Lung (tissue), 16 donors: Measurements from ENCODE around the gene C16orf86. TPM values are rescaled to one million over a fixed set of nuclear protein-coding genes. Genes with fewer than 3 reads are reported as not detected.

ENCODE experiments used
- ATAC-seq: fragments of 200-7000 bp; cut with Tn5 transposase; one replicate; pipeline ENCODE4 v1.9.1; 2020; ENCODE audit warnings: moderate number of reproducible peaks; ENCODE audit not compliant: insufficient read depth, low FRiP score
- DNase-seq, 3 donors: peaks; one replicate each; pipeline ENCODE4 v3.0.0-alpha.2; 2013 to 2017
- H3K27ac ChIP-seq, 2 donors: one replicate each; pipeline ENCODE4 v1.5.1; 2013; ENCODE audit warnings: mild to moderate bottlenecking in 2 of 2, moderate library complexity in 2 of 2, control low read depth in 1 of 2, inconsistent platforms in 1 of 2, low read depth in 1 of 2, low read length in 1 of 2
- H3K27me3 ChIP-seq, 3 donors: one replicate each; pipeline ENCODE4 v1.5.1; 2013; ENCODE audit warnings: low read length in 2 of 3; ENCODE audit not compliant: control insufficient read depth in 3 of 3, insufficient read depth in 3 of 3
- H3K36me3 ChIP-seq, 4 donors: one replicate each; pipeline ENCODE4 v1.5.1; 2013; ENCODE audit warnings: low read length in 4 of 4, mild to moderate bottlenecking in 1 of 4, moderate library complexity in 1 of 4; ENCODE audit not compliant: control insufficient read depth in 4 of 4, insufficient read depth in 4 of 4
- H3K4me1 ChIP-seq, 5 donors: one replicate each; pipeline ENCODE4 v1.5.1; 2013; ENCODE audit warnings: low read length in 5 of 5, mild to moderate bottlenecking in 2 of 5, moderate library complexity in 1 of 5; ENCODE audit not compliant: control insufficient read depth in 5 of 5, insufficient read depth in 5 of 5
- H3K4me3 ChIP-seq: one replicate; pipeline ENCODE4 v1.5.1; 2013; ENCODE audit warnings: mild to moderate bottlenecking, control low read depth, moderate library complexity
- H3K9ac ChIP-seq, 2 donors: one replicate each; pipeline ENCODE4 v1.5.1; 2013; ENCODE audit warnings: low read length in 2 of 2, control low read depth in 1 of 2; ENCODE audit not compliant: insufficient read depth in 1 of 2
- H3K9me3 ChIP-seq, 4 donors: one replicate each; pipeline ENCODE4 v1.5.1; 2013; ENCODE audit warnings: low read length in 3 of 4, mild to moderate bottlenecking in 1 of 4, moderate library complexity in 1 of 4; ENCODE audit not compliant: control insufficient read depth in 4 of 4, insufficient read depth in 3 of 4
- WGBS, 2 donors: extraction: QIAGEN DNeasy Blood & Tissue Kit; methylation state at CpG; one replicate each; pipeline ENCODE4 v1.1.7; 2013; 5-methylcytosine and 5-hydroxymethylcytosine counted together
- long read RNA-seq, 5 donors: transcript quantifications; one replicate each; lab custom pipeline, GENCODE V29; 2026
- polyA plus RNA-seq, 2 donors: library from polyadenylated mRNA; stranded (reverse); fragments of 200-250 nt; gene quantifications; one replicate each; pipeline ENCODE4 v1.2.1, GENCODE V29; 2013
- total RNA-seq, 2 donors: library from RNA; depleted of rRNA in 1 of 2; stranded (reverse); fragments of >200 nt in 1 of 2; gene quantifications; one replicate each; pipeline ENCODE4 v1.2.1, GENCODE V29; 2014 to 2021
- TF ChIP-seq, protein P1 (sequence below): IDR thresholded peaks from 2 replicates; pipeline ENCODE4 v1.5.1; 2012; ENCODE audit warnings: mild to moderate bottlenecking; ENCODE audit errors: control extremely low read depth, extremely low read depth
- donor health status: control.
- donor health status: control.
- donor health status: Bipolar disorder and iron deficiency.
- donor health status: healthy.
- donor health status: DM: yes; HTN: yes; CAD: no.

C16orf86 gene, protein sequence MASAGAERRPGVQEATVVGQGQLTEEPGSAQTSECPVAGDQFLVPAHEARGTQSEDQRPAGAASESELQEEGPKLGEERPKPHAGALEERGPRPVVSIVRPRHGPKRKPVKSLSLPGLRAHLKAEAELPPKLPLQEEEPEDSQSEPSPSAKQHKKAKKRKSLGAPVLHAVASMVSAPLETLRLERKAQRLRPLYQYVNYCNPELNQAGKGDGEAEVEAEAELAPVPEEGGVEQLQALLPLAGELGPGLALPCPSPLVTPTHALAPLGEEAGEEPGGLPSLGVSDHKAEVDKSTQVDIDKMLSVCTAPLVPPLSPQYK
- 1 to 10 TPM; 6.1 to 6.4 TPM for total RNA-seq
- polyA plus RNA-seq, result 1 to 10 TPM; 3.7 to 4.4 TPM
- long read RNA-seq, donor 1, partial matches to known transcripts, result 0 of 1 reads
- long read RNA-seq, donor 1, other reads (novel, unspliced or antisense), result 0 of 1 reads
- long read RNA-seq, donor 2, result 0 reads
- long read RNA-seq, donor 3, partial matches to known transcripts, result 0 of 2 reads
- long read RNA-seq, donor 3, other reads (novel, unspliced or antisense), result 0 of 2 reads
- long read RNA-seq, donor 4, result 0 reads
- long read RNA-seq, donor 5, result 0 reads

- TF ChIP-seq, protein P1, sequence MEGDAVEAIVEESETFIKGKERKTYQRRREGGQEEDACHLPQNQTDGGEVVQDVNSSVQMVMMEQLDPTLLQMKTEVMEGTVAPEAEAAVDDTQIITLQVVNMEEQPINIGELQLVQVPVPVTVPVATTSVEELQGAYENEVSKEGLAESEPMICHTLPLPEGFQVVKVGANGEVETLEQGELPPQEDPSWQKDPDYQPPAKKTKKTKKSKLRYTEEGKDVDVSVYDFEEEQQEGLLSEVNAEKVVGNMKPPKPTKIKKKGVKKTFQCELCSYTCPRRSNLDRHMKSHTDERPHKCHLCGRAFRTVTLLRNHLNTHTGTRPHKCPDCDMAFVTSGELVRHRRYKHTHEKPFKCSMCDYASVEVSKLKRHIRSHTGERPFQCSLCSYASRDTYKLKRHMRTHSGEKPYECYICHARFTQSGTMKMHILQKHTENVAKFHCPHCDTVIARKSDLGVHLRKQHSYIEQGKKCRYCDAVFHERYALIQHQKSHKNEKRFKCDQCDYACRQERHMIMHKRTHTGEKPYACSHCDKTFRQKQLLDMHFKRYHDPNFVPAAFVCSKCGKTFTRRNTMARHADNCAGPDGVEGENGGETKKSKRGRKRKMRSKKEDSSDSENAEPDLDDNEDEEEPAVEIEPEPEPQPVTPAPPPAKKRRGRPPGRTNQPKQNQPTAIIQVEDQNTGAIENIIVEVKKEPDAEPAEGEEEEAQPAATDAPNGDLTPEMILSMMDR, result no peak
- 4 to 5% methylated on average over 75 to 78 of the region's 78 CpGs for WGBS, 2 donors
- peak; percentile 82 for ATAC-seq
- Histone ChIP-seq H3K4me3 (peak within 1 kb of the TSS; percentile 59), H3K27ac (peak within 1 kb of the TSS; percentile 86 to 89), H3K4me1 (peaks cover 0 to 22% (median 8%) of the 10 kb centered on the region in 5 donors), H3K9me3 (no peaks in the 10 kb centered on the region), H3K36me3 (peaks cover 0 to 8% (median 2%) of the 10 kb centered on the region in 4 donors), H3K27me3 (no peaks in the 10 kb centered on the region), H3K9ac (no peak within 1 kb of the TSS)
- DNase-seq, result peak; percentile 87 to 88 (median 88)
These were observed at the start of gene C16orf86, which contains the start of gene ENKD1 for GRCh38 chr16:67666559-67667452. TSS of gene C16orf86 (plus strand) at chr16:67666814. CDS start at chr16:67666971, 157 bp downstream. TSS of gene ENKD1 (minus strand) at chr16:67666750. CDS start at chr16:67666442, 308 bp downstream.

GRCh38 chr16:67628216-67628615 lies 38.4 kb upstream of the C16orf86 start:
- peaks cover 26 to 42% (median 34%) of the 10 kb centered on the region in 4 donors for H3K36me3 ChIP-seq
- DNase-seq, result no peak
- 95% methylated on average over 14 of the region's 14 CpGs for WGBS, 2 donors

GRCh38 chr16:67632415-67633172 lies 34.0 kb upstream of the C16orf86 start:
- ATAC-seq, result no peak
- Histone ChIP-seq H3K36me3 (peaks cover 17 to 40% (median 36%) of the 10 kb centered on the region in 4 donors), H3K27ac (no peak overlapping the region), H3K9me3 (no peaks in the 10 kb centered on the region), H3K4me3 (no peak overlapping the region), H3K27me3 (no peaks in the 10 kb centered on the region), H3K4me1 (peaks cover 0 to 12% (median 3%) of the 10 kb centered on the region in 5 donors), H3K9ac (no peak overlapping the region)
- TF ChIP-seq, protein P1, result no peak
- peak; percentile 38 to 84 (median 71) for DNase-seq
- WGBS, 2 donors, result 66 to 75% methylated on average over 7 of the region's 7 CpGs

More at GRCh38 chr16:67628216-67628615, 38.4 kb upstream of the C16orf86 start:
- Histone ChIP-seq H3K9ac (no peak overlapping the region), H3K4me1 (peaks cover 0 to 12% (median 3%) of the 10 kb centered on the region in 5 donors), H3K4me3 (no peak overlapping the region), H3K27ac (no peak overlapping the region), H3K9me3 (no peaks in the 10 kb centered on the region), H3K27me3 (no peaks in the 10 kb centered on the region)
- TF ChIP-seq, protein P1, result no peak
- no peak for ATAC-seq
